GM06990 (cell line): ENCODE measurements around the gene HTR2A.
"Not testable (repeated sequence)": the region's sequence is repeated elsewhere in the genome, so short reads cannot be mapped to it uniquely, and the experiment has no call there.

Experiments
- DNase-seq: peaks from one replicate; pipeline ENCODE4 v3.0.0-alpha.2; 2011; ENCODE audit not compliant: insufficient read length; ENCODE audit errors: extremely low read depth
- H3K27me3 ChIP-seq: replicated peaks from 2 replicates; pipeline ENCODE4 v1.6.0; 2011; ENCODE audit warnings: low read length; ENCODE audit not compliant: control insufficient read depth, insufficient read depth
- H3K36me3 ChIP-seq: 2 replicates; pipeline ENCODE4 v1.5.1; 2011; ENCODE audit warnings: low read length; ENCODE audit not compliant: control insufficient read depth, insufficient read depth
- H3K4me3 ChIP-seq: replicated peaks from 2 replicates; pipeline ENCODE4 v1.5.1; 2011; ENCODE audit warnings: low read depth, mild to moderate bottlenecking, control low read depth, low read length
- TF ChIP-seq, protein P1 (sequence below): IDR thresholded peaks from 2 replicates; pipeline ENCODE4 v1.5.1; 2011; ENCODE audit warnings: low read length, control low read depth, mild to moderate bottlenecking, inconsistent platforms; ENCODE audit not compliant: insufficient read depth, poor library complexity, severe bottlenecking

The HTR2A gene

DNA sequence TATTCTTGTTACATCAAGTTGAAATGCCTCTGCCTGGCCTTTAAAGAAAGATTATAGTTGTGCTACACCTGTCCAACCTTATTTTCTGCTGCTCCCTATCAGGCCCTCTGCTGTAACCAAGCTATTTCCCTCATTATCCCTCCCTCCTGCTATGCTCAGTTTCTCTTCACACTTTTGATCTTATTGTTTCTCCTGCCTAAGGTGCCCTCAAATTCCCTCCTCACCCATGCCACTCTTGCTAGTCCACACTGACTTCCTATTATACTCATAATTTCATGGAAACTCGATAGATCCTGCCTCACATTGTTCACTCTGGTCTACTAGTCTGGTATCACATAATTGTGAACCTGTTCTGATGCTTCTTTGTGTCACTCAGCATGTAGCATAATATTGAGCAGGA, 80.5 kb downstream of the HTR2A start:
- no peak overlapping the region for H3K4me3 ChIP-seq
- TF ChIP-seq, protein P1, sequence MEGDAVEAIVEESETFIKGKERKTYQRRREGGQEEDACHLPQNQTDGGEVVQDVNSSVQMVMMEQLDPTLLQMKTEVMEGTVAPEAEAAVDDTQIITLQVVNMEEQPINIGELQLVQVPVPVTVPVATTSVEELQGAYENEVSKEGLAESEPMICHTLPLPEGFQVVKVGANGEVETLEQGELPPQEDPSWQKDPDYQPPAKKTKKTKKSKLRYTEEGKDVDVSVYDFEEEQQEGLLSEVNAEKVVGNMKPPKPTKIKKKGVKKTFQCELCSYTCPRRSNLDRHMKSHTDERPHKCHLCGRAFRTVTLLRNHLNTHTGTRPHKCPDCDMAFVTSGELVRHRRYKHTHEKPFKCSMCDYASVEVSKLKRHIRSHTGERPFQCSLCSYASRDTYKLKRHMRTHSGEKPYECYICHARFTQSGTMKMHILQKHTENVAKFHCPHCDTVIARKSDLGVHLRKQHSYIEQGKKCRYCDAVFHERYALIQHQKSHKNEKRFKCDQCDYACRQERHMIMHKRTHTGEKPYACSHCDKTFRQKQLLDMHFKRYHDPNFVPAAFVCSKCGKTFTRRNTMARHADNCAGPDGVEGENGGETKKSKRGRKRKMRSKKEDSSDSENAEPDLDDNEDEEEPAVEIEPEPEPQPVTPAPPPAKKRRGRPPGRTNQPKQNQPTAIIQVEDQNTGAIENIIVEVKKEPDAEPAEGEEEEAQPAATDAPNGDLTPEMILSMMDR: no peak
- H3K27me3 ChIP-seq: no peaks in the 10 kb centered on the region
- H3K36me3 ChIP-seq: no peaks in the 10 kb centered on the region
- DNase-seq: no peak

DNA sequence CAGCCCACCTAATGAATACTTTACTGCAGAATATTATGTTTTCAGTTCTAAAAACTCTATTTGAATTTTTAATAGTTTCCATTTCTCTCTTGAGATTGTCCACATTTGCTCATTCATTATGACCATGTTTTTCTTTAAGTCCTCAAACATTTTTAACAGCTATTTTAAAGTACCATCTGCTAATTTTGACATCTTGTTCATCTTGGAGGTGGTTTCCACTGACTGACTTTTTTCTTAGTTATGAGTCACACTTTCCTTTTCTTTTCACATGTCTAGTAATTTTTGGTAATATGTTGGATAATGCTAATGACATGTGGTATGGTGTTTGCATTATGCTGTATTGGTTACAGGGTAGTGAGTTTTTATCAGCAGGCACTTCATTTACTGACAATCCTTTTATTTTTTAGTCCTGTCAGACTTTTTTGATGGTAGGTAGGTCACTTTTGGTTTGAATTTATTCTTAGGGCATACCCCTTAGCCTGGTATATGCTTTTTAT, 84.5 kb downstream of the HTR2A start:
- TF ChIP-seq, protein P1: no peak
- Histone ChIP-seq H3K4me3 (no peak overlapping the region), H3K27me3 (no peaks in the 10 kb centered on the region), H3K36me3 (no peaks in the 10 kb centered on the region)
- DNase-seq: no peak

DNA sequence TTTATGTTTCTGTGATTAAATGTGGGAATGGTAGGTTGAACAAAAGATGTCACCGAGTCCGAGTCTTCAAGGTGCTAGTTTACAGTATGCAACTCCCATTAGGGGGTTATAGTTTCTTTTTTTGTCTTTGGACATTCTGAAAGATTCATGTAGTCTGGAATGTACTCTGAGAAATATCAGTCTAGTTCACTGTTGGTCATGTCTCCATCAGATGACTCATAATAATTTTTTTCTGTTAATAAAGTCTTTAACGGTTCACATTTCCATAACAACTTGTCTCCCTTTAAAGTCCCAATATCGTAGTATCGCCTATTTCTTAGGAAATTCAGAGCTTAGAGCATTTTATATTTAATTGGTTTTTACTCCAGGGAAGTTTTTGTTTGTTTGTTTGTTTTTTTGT, 86.4 kb downstream of the HTR2A start:
- Histone ChIP-seq H3K4me3 (no peak overlapping the region), H3K27me3 (no peaks in the 10 kb centered on the region), H3K36me3 (no peaks in the 10 kb centered on the region)
- no peak for DNase-seq
- TF ChIP-seq, protein P1: no peak

DNA sequence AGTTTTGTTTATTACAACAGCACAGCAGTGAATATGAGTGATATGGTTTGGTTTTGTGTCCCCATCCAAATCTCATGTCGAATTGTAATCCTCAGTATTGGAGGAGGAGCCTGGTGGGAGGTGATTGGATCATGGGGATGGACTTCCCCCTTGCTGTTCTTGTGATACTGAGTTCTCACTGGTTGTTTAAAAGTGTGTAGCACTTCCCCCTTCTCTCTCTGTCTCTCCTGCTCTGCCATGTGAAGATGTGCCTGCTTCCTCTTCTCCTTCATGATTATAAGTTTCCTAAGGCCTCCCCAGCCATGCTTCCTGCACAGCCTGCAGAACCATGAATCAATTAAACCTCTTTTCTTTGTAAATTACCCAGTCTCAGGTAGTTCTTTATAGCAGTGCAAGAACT, 91.9 kb downstream of the HTR2A start:
- not testable (repeated sequence) for H3K27me3 ChIP-seq, H3K36me3 ChIP-seq, DNase-seq, H3K4me3 ChIP-seq

DNA sequence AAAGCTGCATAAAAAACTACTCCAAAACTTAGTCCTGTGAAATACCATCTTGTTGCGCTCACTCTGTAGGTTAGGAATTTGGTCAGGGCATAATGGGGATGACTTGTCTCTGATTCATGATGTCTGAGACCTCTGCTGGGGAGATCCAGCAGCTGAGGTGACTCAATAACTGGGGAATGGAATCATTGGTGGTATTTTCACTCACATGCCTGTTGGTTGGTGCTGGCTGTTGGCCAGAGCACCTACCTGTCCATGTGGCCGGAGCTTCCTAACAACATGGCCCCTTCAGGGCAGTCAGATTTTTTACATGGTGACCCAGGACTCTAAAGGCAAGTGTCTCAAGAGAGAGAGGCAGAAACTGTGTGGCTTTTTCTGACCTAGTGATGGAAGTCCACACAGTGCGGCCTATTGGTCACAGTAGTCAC, 92.5 kb downstream of the HTR2A start:
- Histone ChIP-seq H3K27me3 (no peaks in the 10 kb centered on the region), H3K4me3 (no peak overlapping the region), H3K36me3 (no peaks in the 10 kb centered on the region)
- no peak for DNase-seq
- TF ChIP-seq, protein P1: no peak

DNA sequence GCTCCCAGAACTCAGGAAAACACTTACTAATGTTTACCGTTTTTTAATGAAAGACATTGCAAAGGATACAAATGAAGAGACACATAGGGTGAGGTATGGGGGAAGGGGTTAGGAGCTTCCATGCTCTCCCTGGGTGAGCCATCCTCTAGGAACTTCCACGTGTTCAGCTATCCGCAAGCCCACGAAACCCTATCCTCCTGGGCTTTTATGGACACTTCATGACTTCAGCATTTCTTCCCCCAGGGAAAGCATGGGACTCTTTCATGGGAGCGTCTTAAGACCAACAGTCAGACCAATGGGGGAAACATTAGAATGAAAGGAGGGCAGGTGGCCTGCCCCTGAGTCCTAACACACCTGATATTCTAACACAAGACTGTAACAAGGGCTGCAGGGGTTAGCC, 93.3 kb downstream of the HTR2A start:
- H3K36me3 ChIP-seq: no peaks in the 10 kb centered on the region
- DNase-seq: no peak
- TF ChIP-seq, protein P1: no peak
- H3K27me3 ChIP-seq: no peaks in the 10 kb centered on the region
- H3K4me3 ChIP-seq: no peak overlapping the region
